Activated CD8-positive, alpha-beta memory T cell treated with anti-CD3 and anti-CD28 coated beads, Interleukin-2, amount 50 U/mL, for 24 hours (primary cell): Measurements from ENCODE around the gene TSC1.

ENCODE experiments used
- DNase-seq: peaks from one replicate; pipeline ENCODE4 v3.0.0-alpha.2; 2020; ENCODE audit errors: extremely low read depth

TSC1 gene

GRCh38 chr9:132863096-132863495 is 81.3 kb downstream of the TSC1 start:
- DNase-seq = no peak

DNA sequence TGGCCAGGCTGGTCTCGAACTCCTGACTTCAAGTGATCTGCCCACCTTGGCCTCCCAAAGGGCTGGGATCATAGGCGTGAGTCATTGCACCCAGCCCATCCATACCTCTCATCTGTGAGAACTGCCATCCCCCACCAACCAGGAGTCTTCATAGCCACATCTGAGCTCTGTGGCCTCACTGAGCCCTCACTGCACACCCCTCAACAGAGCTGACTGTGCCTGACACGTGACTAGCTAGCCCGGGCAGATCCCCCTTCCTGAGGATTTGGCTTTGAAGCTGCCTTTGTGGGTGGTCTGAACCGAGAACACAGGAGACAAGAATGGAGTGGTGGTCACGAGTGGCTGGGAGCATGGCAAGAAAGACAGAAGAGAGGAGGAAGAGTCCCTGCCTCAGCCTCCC is 81.9 kb downstream of the TSC1 start:
- no peak for DNase-seq

DNA sequence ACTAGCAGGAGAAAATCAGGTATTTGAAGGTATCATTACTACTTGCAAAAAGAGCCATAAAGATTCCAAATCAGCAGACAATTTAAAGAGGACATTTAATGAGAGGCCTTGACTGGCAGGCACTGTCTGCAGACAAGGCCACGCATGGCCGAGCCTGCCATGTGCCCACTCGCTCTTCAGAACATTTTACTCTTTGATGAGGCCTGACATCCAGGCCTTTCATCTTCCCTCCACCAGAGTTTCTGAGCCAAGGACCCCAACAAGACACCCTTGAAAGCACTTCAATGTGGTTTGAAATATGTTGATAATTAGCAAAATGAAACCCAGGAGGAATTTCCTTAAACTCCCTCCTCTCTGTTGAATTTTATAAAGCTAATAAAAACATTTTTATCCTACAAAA is 82.8 kb downstream of the TSC1 start:
- no peak for DNase-seq

- DNase-seq = no peak
These were observed 85.7 kb downstream of the TSC1 start for GRCh38 chr9:132858751-132859150.

- no peak for DNase-seq
These were observed 86.6 kb downstream of the TSC1 start for GRCh38 chr9:132857616-132858342.

GRCh38 chr9:132857031-132857430 is 87.4 kb downstream of the TSC1 start:
- DNase-seq = no peak

- DNase-seq = no peak
These were observed 88.5 kb downstream of the TSC1 start for GRCh38 chr9:132855904-132856303.

- DNase-seq = no peak
These were observed 89.6 kb downstream of the TSC1 start for GRCh38 chr9:132854832-132855231.

DNA sequence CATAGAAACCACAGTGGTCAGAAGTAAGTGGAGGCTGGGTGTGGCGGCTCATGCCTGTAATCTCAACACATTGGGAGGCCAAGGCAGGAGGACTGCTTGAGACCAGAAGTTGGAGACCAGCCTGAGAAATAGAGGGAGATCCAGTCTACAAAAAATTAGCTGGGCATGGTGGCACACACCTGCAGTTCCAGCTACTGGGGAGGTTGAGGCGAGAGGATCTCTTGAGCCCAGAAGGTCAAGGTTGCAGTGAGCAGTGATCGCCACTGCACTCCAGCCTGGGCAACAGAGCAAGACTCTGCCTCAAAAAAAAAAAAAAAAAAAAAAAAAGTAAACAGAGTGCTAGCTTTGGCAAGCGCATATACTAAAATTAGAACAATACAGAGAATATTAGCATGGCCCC is 90.9 kb downstream of the TSC1 start:
- DNase-seq = no peak

GRCh38 chr9:132849185-132849706 is 95.2 kb downstream of the TSC1 start:
- DNase-seq = no peak

DNA sequence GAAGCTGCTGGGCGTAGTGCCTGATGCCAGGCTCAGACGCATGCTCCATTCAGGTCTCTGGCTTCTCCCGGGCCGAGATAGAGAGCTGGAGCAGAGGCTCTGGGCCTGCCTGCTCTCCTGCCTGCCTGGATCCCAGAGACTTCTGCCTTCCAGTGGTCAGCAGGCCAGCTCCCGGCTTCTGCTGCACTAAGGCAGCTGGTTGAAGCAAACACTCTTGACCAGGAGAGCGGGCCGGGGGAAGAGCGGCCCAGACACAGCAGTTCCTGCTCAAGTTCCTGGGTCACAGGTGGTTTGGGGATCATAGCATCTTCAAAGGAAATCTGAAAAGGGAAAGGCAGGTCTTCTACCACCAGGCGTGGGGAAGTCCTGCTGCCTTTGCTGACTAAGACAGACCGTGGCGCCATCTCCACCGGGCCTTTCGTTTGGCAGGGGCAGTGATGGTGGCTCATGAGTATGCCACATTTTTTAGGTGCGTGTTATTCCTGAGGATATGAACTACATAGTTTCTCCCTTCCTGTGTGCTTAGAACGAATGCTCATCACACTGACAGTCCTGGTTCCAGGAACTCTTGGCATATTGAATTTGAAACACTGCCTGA is 97.4 kb downstream of the TSC1 start:
- DNase-seq = no peak

GRCh38 chr9:132846109-132846917 is 98.1 kb downstream of the TSC1 start:
- no peak for DNase-seq

GRCh38 chr9:132842124-132843044 is 102.0 kb downstream of the TSC1 start:
- no peak for DNase-seq
